ENCODE data around the gene DNAAF9. TPM values are rescaled to one million over a fixed set of nuclear protein-coding genes. Genes with fewer than 3 reads are reported as not detected.
A peak's percentile ranks its signal among the peaks of the same experiment; 100 is the strongest.

The DNAAF9 gene
- total RNA-seq: 10 to 100 TPM; 10.9 to 24.8 TPM

GRCh38 chr20:3407040-3407770, at the start of gene DNAAF9:
Gene DNAAF9 (minus strand): TSS chr20:3407669. CDS start chr20:3407557, 112 bp downstream.
- Histone ChIP-seq H3K27me3 (replicated peaks; ENCODE audit: insufficient read depth) (no peaks in the 10 kb centered on the region), H3K36me3 (no peaks in the 10 kb centered on the region), H3K27ac (peak within 1 kb of the TSS; percentile 88 to 94), H3K4me3 (peak within 1 kb of the TSS; percentile 83 to 85), H3K9me3 (no peaks in the 10 kb centered on the region), H3K4me1 (replicated peaks) (no peaks in the 10 kb centered on the region)
- intact Hi-C loops (cut with DNase I): loop anchor here (5.0 kb wide), 1 partner anchor 65 kb away; the partner anchor contains the start of gene ATRN
- peak in 2 of 4 experiments; percentile 34 to 41 for TF ChIP-seq CTCF (IDR thresholded peaks at IDR 0.05)
- no peak for TF ChIP-seq POLR2AphosphoS5 (IDR thresholded peaks at IDR 0.05)
- no peak for TF ChIP-seq POLR2A (IDR thresholded peaks at IDR 0.05)
- under 1% methylated on average over 22 of the region's 71 CpGs for WGBS
- peak; percentile 37 for DNase-seq (ENCODE audit: low spot score)

GRCh38 chr20:3456648-3457047, 49.2 kb upstream of the DNAAF9 start:
- Histone ChIP-seq H3K4me1 (replicated peaks) (no peaks in the 10 kb centered on the region), H3K9me3 (no peaks in the 10 kb centered on the region), H3K4me3 (no peak overlapping the region), H3K36me3 (no peaks in the 10 kb centered on the region), H3K27me3 (replicated peaks; ENCODE audit: insufficient read depth) (no peaks in the 10 kb centered on the region), H3K27ac (no peak overlapping the region)
- no peak for TF ChIP-seq POLR2A (IDR thresholded peaks at IDR 0.05)
- TF ChIP-seq POLR2AphosphoS5 (IDR thresholded peaks at IDR 0.05): no peak
- TF ChIP-seq CTCF (IDR thresholded peaks at IDR 0.05): no peak
- no peak for DNase-seq (ENCODE audit: low spot score)
- intact Hi-C loops (cut with DNase I): no loop called here
- 64% methylated on average over 4 of the region's 4 CpGs for WGBS

GRCh38 chr20:3454831-3455230, 47.4 kb upstream of the DNAAF9 start:
- H3K27me3 ChIP-seq (replicated peaks; ENCODE audit: insufficient read depth): no peaks in the 10 kb centered on the region
- H3K4me1 ChIP-seq (replicated peaks): no peaks in the 10 kb centered on the region
- H3K4me3 ChIP-seq: no peak overlapping the region
- 44% methylated on average over 5 of the region's 5 CpGs for WGBS
- no peak for DNase-seq (ENCODE audit: low spot score)
- intact Hi-C loops (cut with DNase I): no loop called here
- H3K36me3 ChIP-seq: no peaks in the 10 kb centered on the region
- H3K27ac ChIP-seq: no peak overlapping the region
- TF ChIP-seq CTCF (IDR thresholded peaks at IDR 0.05): no peak
- no peak for TF ChIP-seq POLR2A (IDR thresholded peaks at IDR 0.05)
- no peak for TF ChIP-seq POLR2AphosphoS5 (IDR thresholded peaks at IDR 0.05)
- no peaks in the 10 kb centered on the region for H3K9me3 ChIP-seq

- no peak for TF ChIP-seq POLR2A (IDR thresholded peaks at IDR 0.05)
- Histone ChIP-seq H3K27me3 (replicated peaks; ENCODE audit: insufficient read depth) (no peaks in the 10 kb centered on the region), H3K27ac (no peak overlapping the region), H3K4me1 (replicated peaks) (no peaks in the 10 kb centered on the region), H3K36me3 (no peaks in the 10 kb centered on the region), H3K4me3 (no peak overlapping the region), H3K9me3 (no peaks in the 10 kb centered on the region)
- no peak for DNase-seq (ENCODE audit: low spot score)
- intact Hi-C loops (cut with DNase I): no loop called here
- WGBS: 78% methylated on average over 4 of the region's 4 CpGs
Observed at GRCh38 chr20:3452690-3453089, 45.2 kb upstream of the DNAAF9 start.

- H3K4me3 ChIP-seq: no peak overlapping the region
- no peak for TF ChIP-seq CTCF (IDR thresholded peaks at IDR 0.05)
- no peak for TF ChIP-seq POLR2A (IDR thresholded peaks at IDR 0.05)
- no peak for TF ChIP-seq POLR2AphosphoS5 (IDR thresholded peaks at IDR 0.05)
- DNase-seq (ENCODE audit: low spot score): no peak
- no peaks in the 10 kb centered on the region for H3K27me3 ChIP-seq (replicated peaks; ENCODE audit: insufficient read depth)
- no peaks in the 10 kb centered on the region for H3K9me3 ChIP-seq
- no peaks in the 10 kb centered on the region for H3K36me3 ChIP-seq
- WGBS: 36% methylated on average over 2 of the region's 2 CpGs
- intact Hi-C loops (cut with DNase I): no loop called here
- no peak overlapping the region for H3K27ac ChIP-seq
- H3K4me1 ChIP-seq (replicated peaks): no peaks in the 10 kb centered on the region
Observed at GRCh38 chr20:3452136-3452535, 44.7 kb upstream of the DNAAF9 start.
